Measurements from ENCODE around the gene SCARB1.

The SCARB1 gene

DNA sequence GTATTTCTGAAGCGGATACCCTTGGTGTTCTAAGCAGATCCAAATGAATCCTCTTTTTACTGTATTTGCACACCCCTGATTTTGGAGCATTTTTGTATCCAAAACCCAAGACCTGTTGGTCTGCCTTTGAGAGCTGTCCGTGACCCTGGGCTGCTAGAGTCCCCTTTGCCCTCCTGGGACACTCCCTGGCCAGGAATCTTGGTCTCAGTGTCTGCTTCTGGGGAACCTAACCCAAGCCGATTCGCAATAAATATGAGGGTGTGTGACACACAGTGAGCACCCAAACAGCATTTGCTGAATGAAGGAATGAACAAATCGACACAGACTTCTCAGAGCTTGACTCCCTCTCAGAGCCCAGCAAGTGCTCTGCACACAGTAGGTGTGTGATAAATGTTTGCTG is 92.9 kb downstream of the SCARB1 start:
- DNase-seq = no peak

DNA sequence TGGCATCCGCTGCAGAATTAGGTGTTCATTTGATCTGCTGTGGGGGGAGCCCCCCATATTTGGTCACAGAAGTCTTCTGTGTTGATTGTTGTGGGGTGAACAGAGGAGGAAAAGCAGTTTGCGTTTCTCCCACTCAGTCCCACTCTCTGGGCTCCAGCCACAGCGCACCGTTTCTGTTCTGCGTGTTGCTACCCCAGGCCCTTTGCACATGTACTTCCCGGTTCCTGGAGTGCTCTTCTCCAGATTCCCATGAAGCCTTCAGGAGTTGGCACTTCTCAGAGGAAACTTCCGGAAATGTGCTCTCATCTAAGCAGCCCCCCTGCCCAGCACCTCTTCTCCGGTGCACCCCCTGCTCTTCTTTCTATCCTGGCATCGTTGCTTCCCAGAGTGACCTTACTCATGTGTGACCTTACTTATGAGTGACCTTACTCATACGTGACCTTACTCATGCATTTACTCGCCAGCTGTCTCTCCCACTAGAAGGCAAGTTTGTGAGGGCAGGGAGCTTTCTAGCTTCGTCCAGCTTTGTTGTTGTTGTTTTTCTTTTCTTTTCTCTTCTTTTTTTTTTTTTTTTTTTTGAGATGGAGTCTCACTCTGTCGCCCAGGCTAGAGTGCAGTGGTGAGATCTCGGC is 93.7 kb downstream of the SCARB1 start:
- no peak for DNase-seq

- DNase-seq = no peak
Observed at GRCh38 chr12:124769163-124769530, 94.5 kb downstream of the SCARB1 start.

- DNase-seq = no peak
Observed at GRCh38 chr12:124768452-124769162, 95.1 kb downstream of the SCARB1 start.

- DNase-seq = peak; percentile 45
Observed at GRCh38 chr12:124767066-124767821, 96.4 kb downstream of the SCARB1 start.

DNA sequence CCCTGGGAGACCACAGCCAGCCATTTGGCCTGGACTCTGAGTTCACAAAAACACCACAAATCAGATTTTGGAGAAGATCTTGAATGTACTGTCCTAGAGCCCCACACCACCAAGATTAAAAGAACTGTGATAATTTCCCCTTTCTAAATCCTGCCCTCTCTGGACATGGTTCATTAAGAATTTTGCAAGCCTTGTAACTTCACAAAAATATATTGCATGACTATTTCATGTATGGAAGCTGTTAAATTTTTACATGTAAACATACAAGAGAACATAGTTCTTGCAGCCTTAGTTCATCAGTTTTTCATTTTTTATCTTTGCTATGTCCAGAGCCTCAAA is 97.0 kb downstream of the SCARB1 start:
- DNase-seq = no peak

DNA sequence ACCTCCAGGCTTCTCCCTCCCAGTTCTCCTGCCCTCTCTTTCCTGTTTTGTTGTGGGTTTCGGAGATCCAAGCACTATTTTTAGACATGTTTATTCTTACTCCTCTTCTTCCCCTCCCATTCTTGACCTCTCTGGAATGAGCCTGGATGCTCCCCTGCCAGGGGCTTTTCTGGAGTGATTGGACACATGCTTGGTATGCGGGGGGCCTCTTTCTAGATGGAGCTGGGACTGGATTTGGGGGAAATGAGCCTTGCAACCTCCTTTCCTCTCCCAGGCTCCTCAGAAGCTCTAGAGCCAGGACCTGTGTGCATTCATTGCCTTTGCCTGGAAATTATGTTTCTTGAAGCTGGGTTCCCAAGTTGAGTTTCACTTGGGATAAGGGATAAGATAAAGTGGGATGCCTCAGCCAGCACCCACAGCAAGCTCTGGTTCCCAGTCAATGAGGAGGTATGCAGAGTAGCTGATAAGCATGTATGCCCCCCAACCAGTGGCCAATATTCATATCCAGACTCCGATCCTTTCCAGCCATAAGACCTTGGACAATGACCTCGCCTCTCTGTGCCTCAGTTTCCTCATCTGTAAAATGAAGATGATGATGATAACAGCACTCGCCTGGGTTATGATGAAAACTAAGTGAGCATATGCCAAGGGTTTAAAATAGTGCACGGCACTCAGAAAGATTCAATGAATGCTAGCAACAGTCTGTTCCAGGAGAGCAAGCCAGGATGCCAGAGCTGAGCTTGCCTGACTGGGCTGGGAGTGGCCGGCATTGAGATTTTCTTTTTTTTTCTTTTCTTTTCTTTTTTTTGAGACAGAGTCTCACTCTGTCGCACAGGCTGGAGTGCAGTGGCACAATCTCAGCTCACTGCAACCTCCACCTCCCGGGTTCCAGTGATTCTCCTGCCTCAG is 97.8 kb downstream of the SCARB1 start:
- no peak for DNase-seq

- no peak for DNase-seq
Observed at GRCh38 chr12:124764870-124765580, 98.6 kb downstream of the SCARB1 start.

DNA sequence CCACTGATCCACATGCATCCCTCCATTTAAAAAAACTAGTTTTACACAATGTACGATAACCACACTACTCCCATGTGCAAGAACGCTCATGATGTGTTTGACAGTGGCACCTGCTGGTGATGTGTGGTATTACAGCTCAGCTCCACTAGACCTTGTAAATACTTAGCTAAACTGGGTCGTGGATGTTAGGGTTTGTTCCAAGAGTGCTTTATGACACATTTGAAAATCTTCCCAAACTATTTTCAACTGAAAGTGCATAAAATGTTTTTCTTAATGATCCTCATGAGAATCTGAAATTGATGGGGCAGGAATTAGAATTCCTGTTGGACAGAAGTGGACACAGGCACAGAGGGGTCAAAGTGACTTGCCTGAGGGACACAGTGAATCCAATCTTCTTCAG is 99.2 kb downstream of the SCARB1 start:
- DNase-seq = no peak

GRCh38 chr12:124763594-124763979 is 100.1 kb downstream of the SCARB1 start:
- no peak for DNase-seq

- DNase-seq = no peak
Observed at GRCh38 chr12:124762791-124763593, 100.7 kb downstream of the SCARB1 start.

GRCh38 chr12:124762384-124762783 is 101.3 kb downstream of the SCARB1 start:
- no peak for DNase-seq

DNA sequence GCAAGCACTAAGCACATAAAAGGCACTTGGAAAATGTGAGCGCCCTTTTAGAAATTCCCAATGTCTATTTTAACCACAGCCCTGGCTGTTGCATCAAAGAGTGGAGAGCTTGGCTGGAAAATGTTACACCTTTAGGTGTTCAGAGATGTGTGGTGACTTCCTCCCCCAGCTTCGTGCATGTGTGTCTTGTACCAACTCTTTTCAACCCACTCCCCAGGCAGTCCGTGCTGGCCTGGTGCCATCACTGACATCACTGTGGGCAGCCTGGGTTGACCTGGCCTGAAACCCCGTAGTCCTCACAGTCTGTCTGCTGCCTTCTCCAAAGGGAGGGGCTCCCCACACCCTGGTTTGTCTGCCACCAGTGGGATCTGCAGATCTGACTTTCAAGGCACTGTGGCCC is 101.8 kb downstream of the SCARB1 start:
- DNase-seq = no peak

DNA sequence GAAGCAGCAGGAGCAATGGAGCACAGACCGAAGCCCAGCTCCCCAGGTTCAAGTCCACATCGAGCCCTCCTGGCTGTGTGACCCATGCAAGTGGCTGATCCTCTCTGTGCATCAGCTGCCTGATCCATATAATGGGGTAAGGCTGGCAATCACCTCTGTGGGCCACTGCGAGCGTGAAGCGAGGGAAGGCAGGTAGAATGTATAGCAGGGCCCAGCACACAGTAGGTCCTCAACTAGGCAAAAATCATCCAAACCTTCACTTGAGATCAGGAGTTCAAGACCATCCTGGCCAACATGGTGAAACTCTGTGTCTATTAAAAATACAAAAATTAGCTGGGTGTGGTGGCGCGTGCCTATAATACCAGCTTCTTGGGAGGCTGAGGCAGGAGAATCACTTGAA is 102.6 kb downstream of the SCARB1 start:
- no peak for DNase-seq

GRCh38 chr12:124760560-124760959 is 103.1 kb downstream of the SCARB1 start:
- DNase-seq = no peak

DNA sequence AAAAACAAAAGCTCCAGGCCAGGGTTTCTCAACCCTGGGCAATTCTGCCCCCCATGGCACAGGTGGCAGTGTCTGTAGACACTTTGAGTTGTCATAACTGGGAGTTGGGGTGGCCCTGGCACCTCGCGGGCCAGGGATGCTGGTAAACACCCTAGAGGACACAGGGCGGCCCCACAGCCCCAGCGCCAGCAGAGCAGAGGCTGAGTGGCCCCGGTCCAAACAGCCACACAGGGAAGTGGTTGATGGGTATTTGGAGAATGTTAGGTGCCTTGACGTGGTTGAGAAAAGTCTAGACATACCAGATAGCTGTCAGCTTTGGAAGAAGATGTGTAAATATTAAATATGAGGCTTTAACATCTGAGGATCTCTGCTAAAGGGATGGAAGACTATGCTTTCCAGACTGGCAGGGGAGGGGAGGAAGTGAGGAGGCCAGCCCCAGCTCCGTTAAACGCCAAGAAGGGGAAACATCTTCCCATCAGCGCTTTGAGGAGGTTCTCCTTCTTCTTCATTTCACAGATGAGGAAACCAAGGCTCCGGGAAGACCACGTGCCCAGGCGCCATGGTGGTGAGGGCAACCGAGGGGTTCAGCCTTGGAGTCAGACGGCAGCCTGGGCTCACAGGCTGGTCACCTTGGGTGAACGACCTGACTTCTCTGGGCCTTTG is 103.7 kb downstream of the SCARB1 start:
- no peak for DNase-seq

DNA sequence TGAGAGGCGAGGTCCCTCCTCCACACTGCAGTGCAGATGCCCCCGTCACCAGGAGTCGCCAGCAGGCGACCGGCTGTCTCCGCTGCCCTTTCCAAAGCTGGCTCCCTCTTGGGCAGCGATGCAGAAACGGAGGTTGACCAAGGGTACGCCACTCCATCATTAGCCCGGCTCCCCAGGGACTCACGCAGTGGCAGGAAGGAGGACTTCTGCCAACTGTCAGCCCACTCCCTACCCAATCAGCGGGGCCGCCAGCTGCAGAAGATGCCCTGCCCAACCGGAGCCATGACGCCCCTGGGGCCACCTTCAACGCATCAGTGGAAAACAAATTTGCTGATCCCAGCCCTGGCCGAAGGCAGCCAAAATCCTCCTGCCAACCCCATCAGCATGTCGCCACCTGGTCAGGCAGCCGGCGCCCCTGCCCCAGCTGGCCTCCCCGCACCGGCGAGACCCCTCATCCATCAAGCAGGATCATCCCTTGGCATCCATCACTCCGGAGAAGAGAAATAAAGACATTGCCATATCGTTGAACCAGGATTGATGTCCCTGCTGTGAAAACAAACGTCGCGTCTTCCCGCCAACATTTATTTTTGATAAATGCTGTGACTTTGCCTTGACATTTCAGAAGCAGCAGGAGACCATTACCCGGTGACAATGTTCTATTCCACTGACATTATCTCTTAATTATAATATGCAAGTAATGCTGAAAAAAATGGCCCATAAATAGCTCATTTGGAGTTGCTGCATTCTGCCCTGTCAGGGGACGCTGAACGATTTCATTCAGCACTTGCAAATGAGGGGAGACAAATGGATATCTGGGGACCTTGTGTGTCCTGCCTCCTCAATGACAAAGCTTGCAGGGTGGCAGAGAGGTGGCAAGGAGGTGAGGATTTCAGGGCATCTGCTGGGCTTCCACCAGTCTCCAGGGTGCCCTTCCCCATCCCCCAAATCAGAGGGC is 105.1 kb downstream of the SCARB1 start:
- DNase-seq = peak; percentile 98

GRCh38 chr12:124757329-124757728 is 106.3 kb downstream of the SCARB1 start:
- DNase-seq = no peak

GRCh38 chr12:124756760-124757159 is 106.9 kb downstream of the SCARB1 start:
- no peak for DNase-seq

DNA sequence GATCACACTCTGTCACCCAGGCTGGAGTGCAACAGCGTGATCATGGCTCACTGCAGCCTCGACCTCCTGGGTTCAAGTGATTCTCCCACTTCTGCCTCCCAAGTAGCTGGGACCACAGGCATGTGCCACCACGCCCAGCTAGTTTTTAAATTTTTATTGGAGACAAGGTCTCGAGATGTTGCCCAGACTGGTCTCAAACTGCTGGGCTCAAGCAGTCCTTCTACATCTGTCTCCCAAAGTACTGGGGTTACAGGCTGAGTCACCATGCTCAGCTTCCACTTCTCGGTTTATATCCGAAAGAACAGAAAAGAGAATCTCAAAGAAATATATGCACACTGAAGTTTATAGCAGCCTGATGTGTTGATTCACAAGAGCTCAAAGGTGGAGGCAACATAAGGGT is 107.5 kb downstream of the SCARB1 start:
- DNase-seq = no peak
